A549 treated with CpdA at 1 μM for 4 hours (cell line): Measurements from ENCODE around the gene SSC5D. TPM values are rescaled to one million over a fixed set of nuclear protein-coding genes. Genes with fewer than 3 reads are reported as not detected.

Experiments
- total RNA-seq: library from RNA; stranded (reverse); fragments of 200-300 nt; extraction: Qiagen RNA extraction; gene quantifications from 5 replicates; pipeline ENCODE4 v1.2.3, GENCODE V29; 2022; ENCODE audit warnings: low read depth

SSC5D gene
- total RNA-seq, result 0.38 to 1.5 TPM (median 0.61 TPM) in 5 replicates

GRCh38 chr19:55487924-55488687, at the start of gene SSC5D:
TSS of gene SSC5D (plus strand) at chr19:55488436. CDS start at chr19:55488590, 154 bp downstream.

GRCh38 chr19:55443045-55443823, 45.0 kb upstream of the SSC5D start, which contains the start of gene SHISA7:
TSS of gene SHISA7 (minus strand) at chr19:55443300. CDS start at chr19:55442863, 437 bp downstream.

GRCh38 chr19:55461259-55461973, 26.8 kb upstream of the SSC5D start, which contains the start of gene ISOC2:
TSS of gene ISOC2 (minus strand) at chr19:55461642. CDS start at chr19:55456486, 5,156 bp downstream.

GRCh38 chr19:55464662-55465054, 23.6 kb upstream of the SSC5D start, which contains the start of gene C19orf85:
TSS of gene C19orf85 (minus strand) at chr19:55464751. CDS start at chr19:55464554, 197 bp downstream.

GRCh38 chr19:55476100-55476775, 12.0 kb upstream of the SSC5D start, which contains the start of gene ZNF628:
TSS of gene ZNF628 (plus strand) at chr19:55476617. CDS start at chr19:55479911, 3,294 bp downstream.

GRCh38 chr19:55484593-55485438, 3.4 kb upstream of the SSC5D start, which contains the start of gene NAT14:
TSS of gene NAT14 (plus strand) at chr19:55485188. CDS start at chr19:55485709, 521 bp downstream.

GRCh38 chr19:55536951-55537740, 48.9 kb downstream of the SSC5D start, which contains the start of gene SBK2:
TSS of gene SBK2 (minus strand) at chr19:55537133. CDS start at chr19:55536294, 839 bp downstream.

GRCh38 chr19:55545443-55545842, 57.2 kb downstream of the SSC5D start, which contains the start of gene SBK3:
TSS of gene SBK3 (minus strand) at chr19:55545543. CDS start at chr19:55545543, 0 bp downstream.

Other genes with a start within 250 kb of the SSC5D start
- 98.6 to 127 TPM (median 124 TPM) in 5 replicates for gene PPP6R1, start 229.4 kb upstream of the SSC5D start, total RNA-seq
- 118 to 146 TPM (median 136 TPM) in 5 replicates for gene HSPBP1, start 208.3 kb upstream of the SSC5D start, total RNA-seq
- 4.3 to 6.1 TPM (median 5.0 TPM) in 5 replicates for gene BRSK1, start 204.4 kb upstream of the SSC5D start, total RNA-seq
- gene TMEM150B, start 163.1 kb upstream of the SSC5D start, total RNA-seq, result 0.06 to 0.27 TPM (median 0.19 TPM) in 3 of 5 replicates, not detected in the others
- 8.1 to 12.2 TPM (median 10.3 TPM) in 5 replicates for gene KMT5C, start 148.6 kb upstream of the SSC5D start, total RNA-seq
- gene COX6B2, start 133.7 kb upstream of the SSC5D start, total RNA-seq, result 0.83 to 1.5 TPM (median 1.1 TPM) in 5 replicates
- gene GARIN5B, start 125.2 kb upstream of the SSC5D start, total RNA-seq, result 0.10 to 0.25 TPM (median 0.17 TPM) in 4 of 5 replicates, not detected in the other
- gene IL11, start 118.0 kb upstream of the SSC5D start, total RNA-seq, result 79.7 to 115 TPM (median 99.1 TPM) in 5 replicates
- 1.6 to 2.7 TPM (median 1.8 TPM) in 5 replicates for gene TMEM190, start 111.6 kb upstream of the SSC5D start, total RNA-seq
- gene TMEM238, start 104.1 kb upstream of the SSC5D start, total RNA-seq, result 1.9 to 9.5 TPM (median 8.1 TPM) in 5 replicates
- 2,575 to 3,038 TPM (median 2,861 TPM) in 5 replicates for gene RPL28, start 102.5 kb upstream of the SSC5D start, total RNA-seq
- gene UBE2S, start 80.6 kb upstream of the SSC5D start, total RNA-seq, result 280 to 580 TPM (median 470 TPM) in 5 replicates
- gene SHISA7, start 45.1 kb upstream of the SSC5D start, total RNA-seq, result not detected in 5 replicates
- 56.5 to 68.3 TPM (median 61.0 TPM) in 5 replicates for gene ISOC2, start 26.8 kb upstream of the SSC5D start, total RNA-seq
- gene C19orf85, start 23.7 kb upstream of the SSC5D start, total RNA-seq, result not detected in 5 replicates
- 4.3 to 9.6 TPM (median 8.8 TPM) in 5 replicates for gene ZNF628, start 11.8 kb upstream of the SSC5D start, total RNA-seq
- 40.9 to 61.3 TPM (median 58.0 TPM) in 5 replicates for gene NAT14, start 3.2 kb upstream of the SSC5D start, total RNA-seq
- gene SBK2, start 48.7 kb downstream of the SSC5D start, total RNA-seq, result 1.8 to 3.1 TPM (median 2.5 TPM) in 5 replicates
- gene SBK3, start 57.1 kb downstream of the SSC5D start, total RNA-seq, result 1.8 to 2.7 TPM (median 2.3 TPM) in 5 replicates
- 16.1 to 35.4 TPM (median 25.5 TPM) in 5 replicates for gene ZNF579, start 92.4 kb downstream of the SSC5D start, total RNA-seq
- 17.5 to 27.0 TPM (median 25.5 TPM) in 5 replicates for gene FIZ1, start 111.1 kb downstream of the SSC5D start, total RNA-seq
- 14.0 to 19.4 TPM (median 18.4 TPM) in 5 replicates for gene ZNF524, start 111.9 kb downstream of the SSC5D start, total RNA-seq
- gene ZNF865, start 117.2 kb downstream of the SSC5D start, total RNA-seq, result 7.9 to 14.8 TPM (median 13.3 TPM) in 5 replicates
- 5.4 to 6.6 TPM (median 6.3 TPM) in 5 replicates for gene ZNF784, start 136.1 kb downstream of the SSC5D start, total RNA-seq
- 26.5 to 52.4 TPM (median 49.1 TPM) in 5 replicates for gene ZNF580, start 152.6 kb downstream of the SSC5D start, total RNA-seq
- gene ZNF581, start 155.2 kb downstream of the SSC5D start, total RNA-seq, result 37.0 to 52.7 TPM (median 49.4 TPM) in 5 replicates
- 12.2 to 19.1 TPM (median 18.1 TPM) in 5 replicates for gene CCDC106, start 159.8 kb downstream of the SSC5D start, total RNA-seq
- gene U2AF2, start 166.6 kb downstream of the SSC5D start, total RNA-seq, result 266 to 326 TPM (median 309 TPM) in 5 replicates
- gene EPN1, start 186.8 kb downstream of the SSC5D start, total RNA-seq, result 126 to 209 TPM (median 205 TPM) in 5 replicates
- not detected in 5 replicates for gene NLRP9, start 250.0 kb downstream of the SSC5D start, total RNA-seq